NT2/D1 (cell line): Measurements from ENCODE around the gene NUMB.

ENCODE experiments used
- YY1 ChIP-seq: IDR thresholded peaks from 2 replicates; pipeline ENCODE4 v1.6.1; 2011; ENCODE audit not compliant: insufficient read length, insufficient read depth
- ZNF274 ChIP-seq: IDR thresholded peaks from 2 replicates; pipeline ENCODE4 v1.6.1; 2011; ENCODE audit warnings: mild to moderate bottlenecking, low read depth, low read length

DNA sequence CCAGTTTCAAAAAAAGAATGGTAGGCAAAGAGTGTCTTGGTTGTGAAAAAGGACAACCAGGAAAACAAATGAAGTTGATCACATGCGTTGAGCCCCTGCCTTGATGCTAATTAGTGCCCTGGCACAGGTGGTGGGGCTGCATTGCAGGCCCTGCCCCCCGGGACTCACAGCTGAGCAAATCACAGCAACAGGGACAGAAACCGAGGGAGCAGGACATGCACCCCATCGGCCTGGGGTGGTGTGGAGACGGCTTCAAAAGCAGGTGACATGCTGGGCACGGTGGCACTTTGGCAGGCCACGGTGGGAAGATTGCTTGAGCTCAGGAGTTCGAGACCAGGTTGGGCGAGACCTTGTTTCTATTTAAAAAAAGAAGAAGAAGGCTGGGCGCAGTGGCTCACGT lies 222.2 kb downstream of the NUMB start:
- TF ChIP-seq ZNF274, result no peak
- no peak for TF ChIP-seq YY1
